WERI-Rb-1 (cell line): Measurements from ENCODE around the gene BACH2.

Experiments used
- DNase-seq: peaks from one replicate; pipeline ENCODE4 v3.0.0-alpha.2; 2020
- H3K27ac ChIP-seq: fragments of 250-450 bp; sonication (Bioruptor Pico); 2 replicates; pipeline ENCODE4 v1.5.1; 2020; ENCODE audit warnings: mild to moderate bottlenecking, moderate library complexity
- H3K27me3 ChIP-seq: fragments of 250-450 bp; sonication (Bioruptor Pico); 2 replicates; pipeline ENCODE4 v1.5.1; 2021; ENCODE audit warnings: mild to moderate bottlenecking, low read depth, moderate library complexity; ENCODE audit not compliant: insufficient read depth, severe bottlenecking
- H3K36me3 ChIP-seq: fragments of 250-450 bp; sonication (Bioruptor Pico); 2 replicates; pipeline ENCODE4 v1.5.1; 2020; ENCODE audit warnings: mild to moderate bottlenecking, moderate library complexity
- H3K4me3 ChIP-seq: 2 replicates; pipeline ENCODE4 v1.5.1; 2011; ENCODE audit warnings: low read depth, mild to moderate bottlenecking, control low read depth, low read length
- H3K9me3 ChIP-seq: fragments of 250-450 bp; sonication (Bioruptor Pico); 2 replicates; pipeline ENCODE4 v1.5.1; 2021; ENCODE audit warnings: mild to moderate bottlenecking, moderate library complexity; ENCODE audit not compliant: severe bottlenecking
- TF ChIP-seq, protein P1 (sequence below): IDR thresholded peaks from 2 replicates; pipeline ENCODE4 v1.5.1; 2011; ENCODE audit warnings: low read depth, mild to moderate bottlenecking, control low read depth, inconsistent platforms, low read length

The BACH2 gene

DNA sequence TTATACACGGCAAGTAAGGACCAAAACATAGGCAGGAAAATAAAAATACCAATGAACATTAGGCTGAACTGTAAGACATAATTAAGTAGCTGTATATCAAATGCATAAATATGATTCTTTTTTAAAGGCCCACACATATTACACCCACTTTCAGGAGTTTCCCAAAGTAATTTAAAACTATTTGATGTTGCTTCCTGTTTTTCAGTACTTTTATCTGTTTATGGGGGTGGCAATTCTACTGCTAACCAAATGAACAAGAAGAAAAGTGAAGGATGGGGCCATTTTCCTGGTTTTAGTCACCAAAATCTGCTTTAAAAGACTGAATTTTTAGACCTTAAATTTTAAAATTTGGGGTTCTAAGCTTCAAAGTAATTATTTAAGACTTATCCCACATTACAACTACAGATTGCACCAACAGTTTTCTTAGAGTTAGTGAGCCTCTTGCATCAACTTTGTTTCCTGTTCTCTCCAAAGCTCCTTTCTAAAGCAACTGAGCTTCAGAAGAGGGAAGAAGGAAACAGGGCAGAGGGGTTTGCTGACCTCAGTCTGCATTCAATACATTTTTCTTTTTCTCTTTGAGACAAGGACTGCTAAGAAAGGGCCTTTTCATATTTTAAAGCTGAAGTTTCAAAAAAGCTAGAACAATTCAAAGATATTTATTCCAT, 191.0 kb downstream of the BACH2 start:
- no peak overlapping the region for H3K4me3 ChIP-seq
- no peaks in the 10 kb centered on the region for H3K36me3 ChIP-seq
- no peaks in the 10 kb centered on the region for H3K9me3 ChIP-seq
- TF ChIP-seq, protein P1, sequence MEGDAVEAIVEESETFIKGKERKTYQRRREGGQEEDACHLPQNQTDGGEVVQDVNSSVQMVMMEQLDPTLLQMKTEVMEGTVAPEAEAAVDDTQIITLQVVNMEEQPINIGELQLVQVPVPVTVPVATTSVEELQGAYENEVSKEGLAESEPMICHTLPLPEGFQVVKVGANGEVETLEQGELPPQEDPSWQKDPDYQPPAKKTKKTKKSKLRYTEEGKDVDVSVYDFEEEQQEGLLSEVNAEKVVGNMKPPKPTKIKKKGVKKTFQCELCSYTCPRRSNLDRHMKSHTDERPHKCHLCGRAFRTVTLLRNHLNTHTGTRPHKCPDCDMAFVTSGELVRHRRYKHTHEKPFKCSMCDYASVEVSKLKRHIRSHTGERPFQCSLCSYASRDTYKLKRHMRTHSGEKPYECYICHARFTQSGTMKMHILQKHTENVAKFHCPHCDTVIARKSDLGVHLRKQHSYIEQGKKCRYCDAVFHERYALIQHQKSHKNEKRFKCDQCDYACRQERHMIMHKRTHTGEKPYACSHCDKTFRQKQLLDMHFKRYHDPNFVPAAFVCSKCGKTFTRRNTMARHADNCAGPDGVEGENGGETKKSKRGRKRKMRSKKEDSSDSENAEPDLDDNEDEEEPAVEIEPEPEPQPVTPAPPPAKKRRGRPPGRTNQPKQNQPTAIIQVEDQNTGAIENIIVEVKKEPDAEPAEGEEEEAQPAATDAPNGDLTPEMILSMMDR = no peak
- no peaks in the 10 kb centered on the region for H3K27me3 ChIP-seq
- DNase-seq = no peak
- H3K27ac ChIP-seq = no peak overlapping the region

DNA sequence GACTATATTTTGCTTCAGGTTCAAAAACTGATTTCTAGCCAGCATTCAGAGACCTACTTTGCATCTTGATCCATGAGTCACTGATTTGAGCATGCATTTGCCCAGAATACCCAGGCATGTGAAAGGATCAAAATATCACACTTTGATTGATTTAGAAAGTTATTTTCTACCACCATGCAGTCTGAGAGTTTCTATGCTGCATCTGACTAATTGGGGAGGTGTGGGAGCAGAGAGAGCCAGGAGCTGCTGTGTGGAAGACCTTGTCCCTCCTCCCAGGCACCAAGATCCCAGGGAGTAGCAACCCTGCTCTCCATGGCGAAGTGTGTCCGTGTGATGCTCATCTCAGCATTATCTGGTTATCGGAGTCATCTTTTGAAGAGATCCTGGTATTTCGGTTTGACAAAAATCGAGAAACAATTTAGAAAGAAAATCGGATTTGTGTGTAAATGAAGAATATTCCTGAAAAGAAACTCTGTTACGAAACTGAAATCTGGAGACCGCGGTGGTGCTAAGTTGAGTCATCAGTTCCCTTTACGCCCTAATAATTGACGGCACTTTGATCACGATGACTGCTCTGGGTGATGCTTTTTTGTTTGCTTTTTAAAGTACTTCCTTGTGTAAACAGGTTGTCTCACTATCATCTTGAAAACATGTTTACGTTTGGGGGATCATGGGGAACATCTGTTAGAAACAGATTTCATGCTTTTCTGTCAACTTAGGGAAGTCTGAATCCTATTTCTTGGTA, 193.4 kb downstream of the BACH2 start:
- TF ChIP-seq, protein P1 = no peak
- Histone ChIP-seq H3K27ac (no peak overlapping the region), H3K4me3 (no peak overlapping the region), H3K36me3 (no peaks in the 10 kb centered on the region), H3K9me3 (no peaks in the 10 kb centered on the region), H3K27me3 (no peaks in the 10 kb centered on the region)
- DNase-seq = no peak

DNA sequence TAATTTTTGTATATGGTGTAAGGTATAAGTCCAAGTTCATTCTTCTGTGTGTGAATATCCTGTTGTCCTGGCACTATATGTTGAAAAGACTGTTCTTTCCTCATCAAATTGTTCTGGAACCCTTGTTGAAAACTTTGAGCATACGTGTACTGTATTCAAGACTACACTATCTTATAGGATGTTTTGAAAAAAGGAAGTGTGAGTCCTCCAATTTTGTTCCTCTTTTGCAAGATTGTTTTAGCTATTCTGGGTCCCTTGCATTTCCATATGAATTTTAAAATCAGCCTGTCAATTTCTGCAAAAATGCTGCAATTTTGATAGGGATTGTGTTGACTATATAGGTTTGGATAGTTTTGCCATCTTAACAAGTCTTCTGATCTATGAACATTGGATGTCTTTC, 195.2 kb downstream of the BACH2 start:
- no peak for DNase-seq

DNA sequence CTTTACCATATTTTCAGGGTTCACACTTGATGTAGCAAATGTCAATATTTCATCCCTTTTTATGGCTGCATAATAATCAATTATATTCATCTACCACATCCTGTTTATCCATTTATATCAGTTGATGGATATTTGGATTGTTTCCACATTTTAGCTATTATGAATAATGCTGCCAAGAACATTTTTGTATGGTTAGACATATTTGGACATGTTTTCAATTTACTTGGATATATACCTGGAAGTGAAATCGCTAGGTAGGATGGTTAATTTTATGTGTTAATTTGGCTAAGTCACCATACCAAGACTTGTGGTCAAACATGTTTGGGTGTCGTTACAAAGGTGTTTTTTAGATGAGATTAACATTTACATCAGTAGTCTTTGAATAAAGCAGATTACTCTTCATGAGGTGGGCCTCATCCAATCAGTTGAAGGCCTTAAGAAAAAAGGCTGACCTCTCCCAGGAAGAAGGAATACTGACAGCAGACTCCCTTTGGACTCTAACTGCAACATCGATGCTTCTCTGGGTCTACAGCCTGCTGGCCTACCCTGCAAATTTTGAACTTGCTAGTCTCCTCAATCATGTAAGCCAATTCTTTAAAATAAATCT, 196.5 kb downstream of the BACH2 start:
- Histone ChIP-seq H3K36me3 (no peaks in the 10 kb centered on the region), H3K9me3 (no peaks in the 10 kb centered on the region), H3K27ac (no peak overlapping the region), H3K4me3 (no peak overlapping the region), H3K27me3 (no peaks in the 10 kb centered on the region)
- DNase-seq = no peak
- TF ChIP-seq, protein P1 = no peak

More for the DNA sequence above, 195.2 kb downstream of the BACH2 start:
- no peaks in the 10 kb centered on the region for H3K27me3 ChIP-seq
- no peak overlapping the region for H3K4me3 ChIP-seq
- no peaks in the 10 kb centered on the region for H3K36me3 ChIP-seq
- no peak overlapping the region for H3K27ac ChIP-seq
- no peaks in the 10 kb centered on the region for H3K9me3 ChIP-seq
- TF ChIP-seq, protein P1 = no peak

DNA sequence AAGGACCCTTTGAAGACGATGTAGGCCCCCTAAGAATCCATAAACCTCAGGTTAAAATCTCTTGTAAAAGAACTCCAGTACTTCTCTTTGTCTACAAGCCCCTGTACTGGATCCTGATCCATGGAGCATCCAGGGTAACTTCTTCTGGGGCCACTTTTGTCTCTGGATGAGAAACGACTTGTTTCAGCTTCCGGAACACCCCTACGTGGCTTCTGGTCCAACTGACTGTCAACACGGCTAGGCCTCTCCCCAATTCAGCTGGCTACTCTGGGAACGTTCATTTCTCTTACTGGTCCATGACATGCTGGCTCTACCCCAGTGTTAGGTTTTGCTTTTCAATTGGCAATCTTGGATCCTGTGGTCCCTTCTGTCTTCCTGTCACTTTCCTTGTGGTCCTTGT, 198.0 kb downstream of the BACH2 start:
- no peaks in the 10 kb centered on the region for H3K27me3 ChIP-seq
- no peak for DNase-seq
- TF ChIP-seq, protein P1 = no peak
- no peaks in the 10 kb centered on the region for H3K36me3 ChIP-seq
- H3K9me3 ChIP-seq = no peaks in the 10 kb centered on the region
- no peak overlapping the region for H3K27ac ChIP-seq
- H3K4me3 ChIP-seq = no peak overlapping the region
